ENCODE data around the gene RPS3. TPM values are rescaled to one million over a fixed set of nuclear protein-coding genes. Genes with fewer than 3 reads are reported as not detected.

Gene RPS3
- total and polyA plus RNA-seq, 9 of the 15 experiments (the other 6 are each of a cell fraction or from before 2014, with no cell fraction given) = 2,700 to 5,771 (median 3,679) TPM

GRCh38 chr11:75399344-75400145 is at the start of gene RPS3 (continued):
- TF ChIP-seq ZNF696 (CRISPR knock-in tag; conservative IDR thresholded peaks at IDR 0.05) = no peak
- TF ChIP-seq, protein P1, sequence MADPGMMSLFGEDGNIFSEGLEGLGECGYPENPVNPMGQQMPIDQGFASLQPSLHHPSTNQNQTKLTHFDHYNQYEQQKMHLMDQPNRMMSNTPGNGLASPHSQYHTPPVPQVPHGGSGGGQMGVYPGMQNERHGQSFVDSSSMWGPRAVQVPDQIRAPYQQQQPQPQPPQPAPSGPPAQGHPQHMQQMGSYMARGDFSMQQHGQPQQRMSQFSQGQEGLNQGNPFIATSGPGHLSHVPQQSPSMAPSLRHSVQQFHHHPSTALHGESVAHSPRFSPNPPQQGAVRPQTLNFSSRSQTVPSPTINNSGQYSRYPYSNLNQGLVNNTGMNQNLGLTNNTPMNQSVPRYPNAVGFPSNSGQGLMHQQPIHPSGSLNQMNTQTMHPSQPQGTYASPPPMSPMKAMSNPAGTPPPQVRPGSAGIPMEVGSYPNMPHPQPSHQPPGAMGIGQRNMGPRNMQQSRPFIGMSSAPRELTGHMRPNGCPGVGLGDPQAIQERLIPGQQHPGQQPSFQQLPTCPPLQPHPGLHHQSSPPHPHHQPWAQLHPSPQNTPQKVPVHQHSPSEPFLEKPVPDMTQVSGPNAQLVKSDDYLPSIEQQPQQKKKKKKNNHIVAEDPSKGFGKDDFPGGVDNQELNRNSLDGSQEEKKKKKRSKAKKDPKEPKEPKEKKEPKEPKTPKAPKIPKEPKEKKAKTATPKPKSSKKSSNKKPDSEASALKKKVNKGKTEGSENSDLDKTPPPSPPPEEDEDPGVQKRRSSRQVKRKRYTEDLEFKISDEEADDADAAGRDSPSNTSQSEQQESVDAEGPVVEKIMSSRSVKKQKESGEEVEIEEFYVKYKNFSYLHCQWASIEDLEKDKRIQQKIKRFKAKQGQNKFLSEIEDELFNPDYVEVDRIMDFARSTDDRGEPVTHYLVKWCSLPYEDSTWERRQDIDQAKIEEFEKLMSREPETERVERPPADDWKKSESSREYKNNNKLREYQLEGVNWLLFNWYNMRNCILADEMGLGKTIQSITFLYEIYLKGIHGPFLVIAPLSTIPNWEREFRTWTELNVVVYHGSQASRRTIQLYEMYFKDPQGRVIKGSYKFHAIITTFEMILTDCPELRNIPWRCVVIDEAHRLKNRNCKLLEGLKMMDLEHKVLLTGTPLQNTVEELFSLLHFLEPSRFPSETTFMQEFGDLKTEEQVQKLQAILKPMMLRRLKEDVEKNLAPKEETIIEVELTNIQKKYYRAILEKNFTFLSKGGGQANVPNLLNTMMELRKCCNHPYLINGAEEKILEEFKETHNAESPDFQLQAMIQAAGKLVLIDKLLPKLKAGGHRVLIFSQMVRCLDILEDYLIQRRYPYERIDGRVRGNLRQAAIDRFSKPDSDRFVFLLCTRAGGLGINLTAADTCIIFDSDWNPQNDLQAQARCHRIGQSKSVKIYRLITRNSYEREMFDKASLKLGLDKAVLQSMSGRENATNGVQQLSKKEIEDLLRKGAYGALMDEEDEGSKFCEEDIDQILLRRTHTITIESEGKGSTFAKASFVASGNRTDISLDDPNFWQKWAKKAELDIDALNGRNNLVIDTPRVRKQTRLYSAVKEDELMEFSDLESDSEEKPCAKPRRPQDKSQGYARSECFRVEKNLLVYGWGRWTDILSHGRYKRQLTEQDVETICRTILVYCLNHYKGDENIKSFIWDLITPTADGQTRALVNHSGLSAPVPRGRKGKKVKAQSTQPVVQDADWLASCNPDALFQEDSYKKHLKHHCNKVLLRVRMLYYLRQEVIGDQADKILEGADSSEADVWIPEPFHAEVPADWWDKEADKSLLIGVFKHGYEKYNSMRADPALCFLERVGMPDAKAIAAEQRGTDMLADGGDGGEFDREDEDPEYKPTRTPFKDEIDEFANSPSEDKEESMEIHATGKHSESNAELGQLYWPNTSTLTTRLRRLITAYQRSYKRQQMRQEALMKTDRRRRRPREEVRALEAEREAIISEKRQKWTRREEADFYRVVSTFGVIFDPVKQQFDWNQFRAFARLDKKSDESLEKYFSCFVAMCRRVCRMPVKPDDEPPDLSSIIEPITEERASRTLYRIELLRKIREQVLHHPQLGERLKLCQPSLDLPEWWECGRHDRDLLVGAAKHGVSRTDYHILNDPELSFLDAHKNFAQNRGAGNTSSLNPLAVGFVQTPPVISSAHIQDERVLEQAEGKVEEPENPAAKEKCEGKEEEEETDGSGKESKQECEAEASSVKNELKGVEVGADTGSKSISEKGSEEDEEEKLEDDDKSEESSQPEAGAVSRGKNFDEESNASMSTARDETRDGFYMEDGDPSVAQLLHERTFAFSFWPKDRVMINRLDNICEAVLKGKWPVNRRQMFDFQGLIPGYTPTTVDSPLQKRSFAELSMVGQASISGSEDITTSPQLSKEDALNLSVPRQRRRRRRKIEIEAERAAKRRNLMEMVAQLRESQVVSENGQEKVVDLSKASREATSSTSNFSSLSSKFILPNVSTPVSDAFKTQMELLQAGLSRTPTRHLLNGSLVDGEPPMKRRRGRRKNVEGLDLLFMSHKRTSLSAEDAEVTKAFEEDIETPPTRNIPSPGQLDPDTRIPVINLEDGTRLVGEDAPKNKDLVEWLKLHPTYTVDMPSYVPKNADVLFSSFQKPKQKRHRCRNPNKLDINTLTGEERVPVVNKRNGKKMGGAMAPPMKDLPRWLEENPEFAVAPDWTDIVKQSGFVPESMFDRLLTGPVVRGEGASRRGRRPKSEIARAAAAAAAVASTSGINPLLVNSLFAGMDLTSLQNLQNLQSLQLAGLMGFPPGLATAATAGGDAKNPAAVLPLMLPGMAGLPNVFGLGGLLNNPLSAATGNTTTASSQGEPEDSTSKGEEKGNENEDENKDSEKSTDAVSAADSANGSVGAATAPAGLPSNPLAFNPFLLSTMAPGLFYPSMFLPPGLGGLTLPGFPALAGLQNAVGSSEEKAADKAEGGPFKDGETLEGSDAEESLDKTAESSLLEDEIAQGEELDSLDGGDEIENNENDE (IDR thresholded peaks at IDR 0.05; ENCODE audit: low read depth, low read length) = no peak
- no peak for TF ChIP-seq BACH1 (tag; IDR thresholded peaks at IDR 0.05)
- TF ChIP-seq ZNF316 (IDR thresholded peaks at IDR 0.05) = no peak
- TF ChIP-seq ETV6 (IDR thresholded peaks at IDR 0.05; ENCODE audit: borderline replicate concordance in 1 of 2, low read depth in 2 of 2, low read length in 1 of 2) = no peak
- no peak for TF ChIP-seq ETV6 (CRISPR knock-in tag; IDR thresholded peaks at IDR 0.05; ENCODE audit: borderline replicate concordance)
- no peak for TF ChIP-seq HSF4 (CRISPR knock-in tag; IDR thresholded peaks at IDR 0.05; ENCODE audit: borderline replicate concordance)
- peak; percentile 45; the same call in 1 of the 2 replicates for TF ChIP-seq STAT5A (IDR thresholded peaks at IDR 0.05; ENCODE audit: borderline replicate concordance, low read length)
- TF ChIP-seq, protein P2, sequence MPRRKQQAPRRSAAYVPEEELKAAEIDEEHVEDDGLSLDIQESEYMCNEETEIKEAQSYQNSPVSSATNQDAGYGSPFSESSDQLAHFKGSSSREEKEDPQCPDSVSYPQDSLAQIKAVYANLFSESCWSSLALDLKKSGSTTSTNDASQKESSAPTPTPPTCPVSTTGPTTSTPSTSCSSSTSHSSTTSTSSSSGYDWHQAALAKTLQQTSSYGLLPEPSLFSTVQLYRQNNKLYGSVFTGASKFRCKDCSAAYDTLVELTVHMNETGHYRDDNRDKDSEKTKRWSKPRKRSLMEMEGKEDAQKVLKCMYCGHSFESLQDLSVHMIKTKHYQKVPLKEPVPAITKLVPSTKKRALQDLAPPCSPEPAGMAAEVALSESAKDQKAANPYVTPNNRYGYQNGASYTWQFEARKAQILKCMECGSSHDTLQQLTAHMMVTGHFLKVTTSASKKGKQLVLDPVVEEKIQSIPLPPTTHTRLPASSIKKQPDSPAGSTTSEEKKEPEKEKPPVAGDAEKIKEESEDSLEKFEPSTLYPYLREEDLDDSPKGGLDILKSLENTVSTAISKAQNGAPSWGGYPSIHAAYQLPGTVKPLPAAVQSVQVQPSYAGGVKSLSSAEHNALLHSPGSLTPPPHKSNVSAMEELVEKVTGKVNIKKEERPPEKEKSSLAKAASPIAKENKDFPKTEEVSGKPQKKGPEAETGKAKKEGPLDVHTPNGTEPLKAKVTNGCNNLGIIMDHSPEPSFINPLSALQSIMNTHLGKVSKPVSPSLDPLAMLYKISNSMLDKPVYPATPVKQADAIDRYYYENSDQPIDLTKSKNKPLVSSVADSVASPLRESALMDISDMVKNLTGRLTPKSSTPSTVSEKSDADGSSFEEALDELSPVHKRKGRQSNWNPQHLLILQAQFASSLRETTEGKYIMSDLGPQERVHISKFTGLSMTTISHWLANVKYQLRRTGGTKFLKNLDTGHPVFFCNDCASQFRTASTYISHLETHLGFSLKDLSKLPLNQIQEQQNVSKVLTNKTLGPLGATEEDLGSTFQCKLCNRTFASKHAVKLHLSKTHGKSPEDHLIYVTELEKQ (CRISPR knock-in tag; IDR thresholded peaks at IDR 0.05) = no peak
- TF ChIP-seq, protein P3, sequence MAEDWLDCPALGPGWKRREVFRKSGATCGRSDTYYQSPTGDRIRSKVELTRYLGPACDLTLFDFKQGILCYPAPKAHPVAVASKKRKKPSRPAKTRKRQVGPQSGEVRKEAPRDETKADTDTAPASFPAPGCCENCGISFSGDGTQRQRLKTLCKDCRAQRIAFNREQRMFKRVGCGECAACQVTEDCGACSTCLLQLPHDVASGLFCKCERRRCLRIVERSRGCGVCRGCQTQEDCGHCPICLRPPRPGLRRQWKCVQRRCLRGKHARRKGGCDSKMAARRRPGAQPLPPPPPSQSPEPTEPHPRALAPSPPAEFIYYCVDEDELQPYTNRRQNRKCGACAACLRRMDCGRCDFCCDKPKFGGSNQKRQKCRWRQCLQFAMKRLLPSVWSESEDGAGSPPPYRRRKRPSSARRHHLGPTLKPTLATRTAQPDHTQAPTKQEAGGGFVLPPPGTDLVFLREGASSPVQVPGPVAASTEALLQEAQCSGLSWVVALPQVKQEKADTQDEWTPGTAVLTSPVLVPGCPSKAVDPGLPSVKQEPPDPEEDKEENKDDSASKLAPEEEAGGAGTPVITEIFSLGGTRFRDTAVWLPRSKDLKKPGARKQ (CRISPR knock-in tag; IDR thresholded peaks at IDR 0.05) = no peak

Measured in K562 (cell line).